ENCODE results near the gene RING1. TPM values are rescaled to one million over a fixed set of nuclear protein-coding genes. Genes with fewer than 3 reads are reported as not detected.
A peak's percentile ranks its signal among the peaks of the same experiment; 100 is the strongest.

Gene RING1
- total RNA-seq, 1 experiment from 2014 or later, result 31.0 TPM

DNA sequence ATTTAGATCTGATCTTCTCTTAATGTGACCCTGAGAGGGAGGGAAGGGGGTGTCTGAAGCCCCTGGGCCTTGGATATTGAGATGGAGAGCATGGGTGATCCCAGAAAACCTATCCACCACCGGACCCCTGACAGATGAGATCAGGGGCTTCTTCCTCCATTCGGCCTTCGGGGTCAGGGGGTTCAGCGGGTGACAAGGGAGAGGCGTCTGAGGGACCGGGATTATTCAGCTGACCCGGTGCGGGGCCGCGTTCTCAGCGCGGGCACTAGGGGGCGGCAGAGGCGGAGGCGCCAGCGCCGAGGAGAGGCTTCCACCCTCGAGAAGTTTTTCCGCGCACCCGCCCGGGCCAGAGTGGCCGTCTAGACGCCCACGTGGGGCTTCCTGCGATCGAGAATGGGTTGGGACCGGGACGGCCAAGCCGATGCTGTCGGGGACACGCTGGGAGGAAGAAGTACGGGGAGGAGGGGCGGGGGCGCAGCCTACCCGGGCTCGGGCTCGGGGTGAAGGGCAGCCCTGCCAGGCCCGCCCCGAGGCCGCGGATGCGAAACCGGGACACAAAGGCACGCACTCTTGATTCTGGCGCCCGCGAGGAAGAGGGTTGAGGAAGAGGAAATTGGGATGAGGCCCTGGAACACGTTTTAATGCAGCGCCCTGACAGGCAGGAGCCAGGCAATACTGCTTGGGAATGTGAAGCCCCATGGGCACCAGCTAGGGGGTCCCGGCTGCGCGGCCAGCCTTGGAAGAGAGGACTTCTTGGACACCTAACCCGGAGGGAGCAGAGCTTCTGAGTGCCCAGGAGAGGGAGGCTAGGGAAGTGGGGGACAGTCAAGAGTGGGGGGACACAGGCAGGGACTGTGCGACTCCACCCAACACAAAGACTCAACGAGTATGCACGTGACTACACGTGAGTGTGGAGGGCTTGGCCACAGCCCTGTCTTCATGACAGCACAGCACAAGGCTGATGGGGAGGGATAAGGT, 46.7 kb upstream of the RING1 start:
- peaks cover 33% of the 10 kb centered on the region for H3K27me3 Mint-ChIP-seq (ENCODE audit: low read depth)
- no peak overlapping the region for H4K8ac ChIP-seq (replicated peaks; ENCODE audit: insufficient read length, low read depth, low read length)
- H3K79me2 ChIP-seq (ENCODE audit: insufficient read depth, low read length), result no peaks in the 10 kb centered on the region
- no peak overlapping the region for H3K56ac ChIP-seq (ENCODE audit: insufficient read length, low read depth, low read length)
- H2AFZ ChIP-seq (ENCODE audit: low read length), result no peak overlapping the region
- no peaks in the 10 kb centered on the region for H3K36me3 Mint-ChIP-seq (ENCODE audit: insufficient read depth in 1 of 3, low read depth in 3 of 3)
- no peak overlapping the region for H3T11ph ChIP-seq (ENCODE audit: low read length)
- H3K23ac ChIP-seq (ENCODE audit: insufficient read length, low read depth, low read length), result no peak overlapping the region
- H3K9me3 ChIP-seq (ENCODE audit: control insufficient read depth, low read depth, low read length), result no peaks in the 10 kb centered on the region
- peak overlapping the region; percentile 57 for H3K4me2 ChIP-seq (ENCODE audit: insufficient read depth, insufficient read length, low read length)
- peak overlapping the region; percentile 80 to 88 for H3K4me3 Mint-ChIP-seq
- no peak overlapping the region for H3K27ac ChIP-seq (ENCODE audit: insufficient read length, low read depth, low read length)
- H2BK12ac ChIP-seq (ENCODE audit: insufficient read length, low read depth, low read length), result no peak overlapping the region
- H4K20me1 ChIP-seq (ENCODE audit: control insufficient read depth, insufficient read depth, insufficient read length), result no peaks in the 10 kb centered on the region
- peaks cover 5% of the 10 kb centered on the region for H3K23me2 ChIP-seq (ENCODE audit: insufficient read length, low read depth, low read length, poor library complexity, severe bottlenecking)
- H3K79me1 ChIP-seq (ENCODE audit: insufficient read depth, low read depth, low read length, poor library complexity, severe bottlenecking), result no peaks in the 10 kb centered on the region
- peak overlapping the region in 1 of 3 experiments; percentile 40; a peak in 1 of 7 replicates for H3K27ac Mint-ChIP-seq
- H3K18ac ChIP-seq (ENCODE audit: insufficient read length, low read depth, low read length), result peak overlapping the region; percentile 68
- WGBS (ENCODE audit: extremely low coverage, insufficient read length, low lambda C conversion rate), result no CpG with 5 or more reads among the region's 58 CpGs
- peak overlapping the region; percentile 87; the same call in 1 of the 2 replicates for H2BK15ac ChIP-seq (ENCODE audit: low read depth, low read length)
- H4K91ac ChIP-seq (ENCODE audit: insufficient read length, low read depth, low read length), result no peak overlapping the region
- H3K9ac ChIP-seq (ENCODE audit: extremely low read depth, insufficient read length, low read length), result peak overlapping the region; percentile 46
- peaks cover 2% of the 10 kb centered on the region; the same call in 1 of the 2 replicates for H3K27me3 ChIP-seq (ENCODE audit: insufficient read depth, low read length)
- no peak overlapping the region for H2BK5ac ChIP-seq (ENCODE audit: insufficient read length, low read length)
- H3K9me3 Mint-ChIP-seq, result no peaks in the 10 kb centered on the region
- H2BK20ac ChIP-seq (ENCODE audit: low read depth, low read length, poor library complexity, severe bottlenecking), result no peak overlapping the region
- TF ChIP-seq, protein P1, sequence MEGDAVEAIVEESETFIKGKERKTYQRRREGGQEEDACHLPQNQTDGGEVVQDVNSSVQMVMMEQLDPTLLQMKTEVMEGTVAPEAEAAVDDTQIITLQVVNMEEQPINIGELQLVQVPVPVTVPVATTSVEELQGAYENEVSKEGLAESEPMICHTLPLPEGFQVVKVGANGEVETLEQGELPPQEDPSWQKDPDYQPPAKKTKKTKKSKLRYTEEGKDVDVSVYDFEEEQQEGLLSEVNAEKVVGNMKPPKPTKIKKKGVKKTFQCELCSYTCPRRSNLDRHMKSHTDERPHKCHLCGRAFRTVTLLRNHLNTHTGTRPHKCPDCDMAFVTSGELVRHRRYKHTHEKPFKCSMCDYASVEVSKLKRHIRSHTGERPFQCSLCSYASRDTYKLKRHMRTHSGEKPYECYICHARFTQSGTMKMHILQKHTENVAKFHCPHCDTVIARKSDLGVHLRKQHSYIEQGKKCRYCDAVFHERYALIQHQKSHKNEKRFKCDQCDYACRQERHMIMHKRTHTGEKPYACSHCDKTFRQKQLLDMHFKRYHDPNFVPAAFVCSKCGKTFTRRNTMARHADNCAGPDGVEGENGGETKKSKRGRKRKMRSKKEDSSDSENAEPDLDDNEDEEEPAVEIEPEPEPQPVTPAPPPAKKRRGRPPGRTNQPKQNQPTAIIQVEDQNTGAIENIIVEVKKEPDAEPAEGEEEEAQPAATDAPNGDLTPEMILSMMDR (conservative IDR thresholded peaks at IDR 0.05), result peak; percentile 94
- no peak overlapping the region for H3K4ac ChIP-seq (ENCODE audit: low read depth, low read length)
- no peaks in the 10 kb centered on the region; the same call in 1 of the 2 replicates for H3K4me1 ChIP-seq (ENCODE audit: insufficient read depth, low read length)
- H2AK5ac ChIP-seq (ENCODE audit: insufficient read length, low read length), result no peak overlapping the region
- no peak overlapping the region for H2BK120ac ChIP-seq (ENCODE audit: low read depth, low read length, poor library complexity, severe bottlenecking)
- peak overlapping the region; percentile 74 for H3K14ac ChIP-seq (ENCODE audit: insufficient read depth, low read length)
- no peak overlapping the region for H4K5ac ChIP-seq (ENCODE audit: insufficient read length, low read depth, low read length)
- H3K4me1 Mint-ChIP-seq, result peaks cover 23 to 30% of the 10 kb centered on the region in 2 experiments
- DNase-seq, result peak; percentile 78
